Esophagus muscularis mucosa (tissue), 4 donors: ENCODE results near the gene PRELID2. TPM values are rescaled to one million over a fixed set of nuclear protein-coding genes. Genes with fewer than 3 reads are reported as not detected.

Source experiments
- DNase-seq: peaks from one replicate; pipeline ENCODE4 v3.0.0-alpha.2; 2017; ENCODE audit errors: extremely low spot score
- H3K27ac ChIP-seq, 4 donors: fragments of 200-600 bp; sonication (generic); replicated peaks in 1 of 4; 1 replicate in 3 of 4; 2 replicates in 1 of 4; pipeline ENCODE4 v1.5.1; 2016 to 2019; ENCODE audit warnings: mild to moderate bottlenecking in 1 of 4
- H3K27me3 ChIP-seq, 4 donors: fragments of 200-600 bp; sonication (generic); one replicate each; pipeline versions ENCODE4 v1.5.1 to v1.6.0; 2016 to 2019
- H3K36me3 ChIP-seq, 4 donors: fragments of 200-600 bp; sonication (generic); one replicate each; pipeline ENCODE4 v1.5.1; 2016 to 2019
- H3K4me1 ChIP-seq, 4 donors: fragments of 200-600 bp; sonication (generic); one replicate each; pipeline ENCODE4 v1.5.1; 2016 to 2019
- H3K4me3 ChIP-seq, 4 donors: fragments of 200-600 bp; sonication (generic); 1 replicate in 2 of 4; 2 replicates in 2 of 4; pipeline ENCODE4 v1.5.1; 2016 to 2019; ENCODE audit warnings: mild to moderate bottlenecking in 4 of 4, moderate library complexity in 1 of 4
- H3K9me3 ChIP-seq, 4 donors: fragments of 200-600 bp; sonication (generic); 1 replicate in 3 of 4; 2 replicates in 1 of 4; pipeline ENCODE4 v1.5.1; 2016 to 2019
- EP300 ChIP-seq: sonication (generic); formaldehyde crosslinking; IDR thresholded peaks from one replicate; pipeline ENCODE4 v1.6.1; 2017; ENCODE audit warnings: antibody characterized with exemption
- POLR2A ChIP-seq: fragments of 450-650 bp; IDR thresholded peaks from one replicate; pipeline ENCODE4 v1.6.1; 2017; ENCODE audit warnings: antibody characterized with exemption, moderate library complexity, mild to moderate bottlenecking, low read depth
- POLR2AphosphoS5 ChIP-seq, 2 donors: sonication (generic); formaldehyde crosslinking; IDR thresholded peaks; one replicate each; pipeline ENCODE4 v1.6.1; 2017; ENCODE audit warnings: antibody characterized with exemption in 2 of 2
- WGBS: methylation state at CpG from one replicate; pipeline ENCODE4 v1.1.5; 2018; 5-methylcytosine and 5-hydroxymethylcytosine counted together
- intact Hi-C: fragments of 100-400 bp; cut with DNase I; formaldehyde crosslinking; loops from one replicate; pipeline ENCODE4 v1.15.1; 2023
- total RNA-seq, 4 donors: library from RNA; depleted of rRNA; stranded (reverse); fragments of >200 nt; gene quantifications; one replicate each; pipeline versions ENCODE4 v1.1.0 to v1.2.1, GENCODE V29; 2016
- TF ChIP-seq, protein P1 (sequence below), 3 experiments: fragments of 200-600 bp in 2 of 3; fragments of 450-650 bp in 1 of 3; sonication (generic) in 2 of 3; IDR thresholded peaks; one replicate each; pipeline ENCODE4 v1.5.1; 2017 to 2019; ENCODE audit warnings: antibody characterized with exemption in 3 of 3, mild to moderate bottlenecking in 2 of 3, moderate library complexity in 1 of 3

The PRELID2 gene
- total RNA-seq, 4 donors from 2014 or later = 12.8 to 19.7 (median 15.3) TPM

GRCh38 chr5:145797336-145797735, 37.8 kb downstream of the PRELID2 start:
- H3K9me3 ChIP-seq = no peaks in the 10 kb centered on the region
- H3K27me3 ChIP-seq = no peaks in the 10 kb centered on the region
- no peak for DNase-seq
- no peaks in the 10 kb centered on the region for H3K4me1 ChIP-seq
- no peak for TF ChIP-seq POLR2AphosphoS5 (IDR thresholded peaks at IDR 0.05)
- 93% methylated on average over 1 of the region's 1 CpG for WGBS
- intact Hi-C loops = no loop called here
- H3K36me3 ChIP-seq = peaks cover 0 to 5% (median 1%) of the 10 kb centered on the region in 4 donors
- H3K4me3 ChIP-seq = no peak overlapping the region
- H3K27ac ChIP-seq = no peak overlapping the region

DNA sequence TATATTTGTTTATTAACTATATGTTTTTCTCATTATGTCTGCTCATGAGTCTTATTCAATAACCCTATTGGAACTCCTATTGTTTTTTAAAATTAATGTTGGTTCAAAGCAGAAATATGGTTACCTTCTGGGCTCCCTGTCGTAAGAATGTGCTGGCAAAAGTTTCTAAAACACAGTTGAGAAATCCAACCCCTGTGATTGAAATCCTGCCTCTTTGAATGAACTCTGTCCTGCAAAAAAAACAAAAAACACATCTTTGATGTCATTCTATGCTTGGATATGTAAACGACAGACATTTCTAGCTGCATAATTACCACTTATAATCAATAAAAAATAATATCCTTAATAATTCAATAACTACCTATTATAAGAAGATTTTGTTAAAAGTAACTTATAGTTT, 38.8 kb downstream of the PRELID2 start:
- Histone ChIP-seq H3K27ac (no peak overlapping the region), H3K4me3 (no peak overlapping the region), H3K4me1 (no peaks in the 10 kb centered on the region), H3K36me3 (peaks cover 0 to 5% (median 0%) of the 10 kb centered on the region in 4 donors), H3K9me3 (no peaks in the 10 kb centered on the region), H3K27me3 (no peaks in the 10 kb centered on the region)
- WGBS = 94% methylated on average over 2 of the region's 2 CpGs
- intact Hi-C loops = no loop called here
- TF ChIP-seq POLR2A (no peak), EP300 (no peak)
- no peak for DNase-seq

GRCh38 chr5:145793574-145793973, 41.6 kb downstream of the PRELID2 start:
- TF ChIP-seq EP300 (no peak), POLR2A (no peak), POLR2AphosphoS5 (IDR thresholded peaks at IDR 0.05) (no peak)
- TF ChIP-seq, protein P1, sequence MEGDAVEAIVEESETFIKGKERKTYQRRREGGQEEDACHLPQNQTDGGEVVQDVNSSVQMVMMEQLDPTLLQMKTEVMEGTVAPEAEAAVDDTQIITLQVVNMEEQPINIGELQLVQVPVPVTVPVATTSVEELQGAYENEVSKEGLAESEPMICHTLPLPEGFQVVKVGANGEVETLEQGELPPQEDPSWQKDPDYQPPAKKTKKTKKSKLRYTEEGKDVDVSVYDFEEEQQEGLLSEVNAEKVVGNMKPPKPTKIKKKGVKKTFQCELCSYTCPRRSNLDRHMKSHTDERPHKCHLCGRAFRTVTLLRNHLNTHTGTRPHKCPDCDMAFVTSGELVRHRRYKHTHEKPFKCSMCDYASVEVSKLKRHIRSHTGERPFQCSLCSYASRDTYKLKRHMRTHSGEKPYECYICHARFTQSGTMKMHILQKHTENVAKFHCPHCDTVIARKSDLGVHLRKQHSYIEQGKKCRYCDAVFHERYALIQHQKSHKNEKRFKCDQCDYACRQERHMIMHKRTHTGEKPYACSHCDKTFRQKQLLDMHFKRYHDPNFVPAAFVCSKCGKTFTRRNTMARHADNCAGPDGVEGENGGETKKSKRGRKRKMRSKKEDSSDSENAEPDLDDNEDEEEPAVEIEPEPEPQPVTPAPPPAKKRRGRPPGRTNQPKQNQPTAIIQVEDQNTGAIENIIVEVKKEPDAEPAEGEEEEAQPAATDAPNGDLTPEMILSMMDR (IDR thresholded peaks at IDR 0.05) = no peak
- no peak overlapping the region for H3K4me3 ChIP-seq
- no peaks in the 10 kb centered on the region for H3K4me1 ChIP-seq
- no peak overlapping the region for H3K27ac ChIP-seq
- intact Hi-C loops = no loop called here
- no peaks in the 10 kb centered on the region for H3K9me3 ChIP-seq
- WGBS = 70% methylated on average over 2 of the region's 2 CpGs
- DNase-seq = no peak
- peaks cover 0 to 5% (median 0%) of the 10 kb centered on the region in 4 donors for H3K36me3 ChIP-seq
- no peaks in the 10 kb centered on the region for H3K27me3 ChIP-seq

GRCh38 chr5:145792840-145793239, 42.3 kb downstream of the PRELID2 start:
- no peaks in the 10 kb centered on the region for H3K4me1 ChIP-seq
- TF ChIP-seq, protein P1 (IDR thresholded peaks at IDR 0.05) = no peak
- no peak for TF ChIP-seq POLR2AphosphoS5 (IDR thresholded peaks at IDR 0.05)
- no peak for TF ChIP-seq EP300
- TF ChIP-seq POLR2A = no peak
- no peaks in the 10 kb centered on the region for H3K9me3 ChIP-seq
- H3K27ac ChIP-seq = no peak overlapping the region
- no peaks in the 10 kb centered on the region for H3K27me3 ChIP-seq
- WGBS = 73% methylated on average over 3 of the region's 3 CpGs
- DNase-seq = no peak
- intact Hi-C loops = no loop called here
- no peak overlapping the region for H3K4me3 ChIP-seq
- H3K36me3 ChIP-seq = peaks cover 0 to 5% (median 0%) of the 10 kb centered on the region in 4 donors

DNA sequence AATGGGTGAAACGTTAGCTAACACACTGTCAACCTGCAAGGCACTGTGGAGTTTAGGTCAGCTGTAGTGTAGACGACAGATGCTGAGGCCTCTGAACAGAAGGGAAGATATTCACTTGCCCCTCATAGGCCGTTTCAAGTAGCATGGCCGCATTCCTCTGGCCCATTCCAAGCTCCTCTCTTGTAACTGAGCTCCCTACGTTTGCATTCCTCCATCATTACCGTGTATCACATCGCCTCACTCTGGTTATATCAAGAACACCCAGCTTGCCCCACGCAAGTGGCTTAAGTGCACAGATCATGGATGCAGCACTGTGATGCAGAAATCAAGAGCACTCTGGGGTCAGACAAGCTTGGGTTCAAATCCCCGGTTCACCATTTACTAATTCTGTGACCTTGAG, 43.3 kb downstream of the PRELID2 start:
- intact Hi-C loops = no loop called here
- 96% methylated on average over 9 of the region's 9 CpGs for WGBS
- TF ChIP-seq, protein P1 (IDR thresholded peaks at IDR 0.05) = no peak
- TF ChIP-seq POLR2AphosphoS5 (IDR thresholded peaks at IDR 0.05) (no peak), POLR2A (no peak), EP300 (no peak)

DNA sequence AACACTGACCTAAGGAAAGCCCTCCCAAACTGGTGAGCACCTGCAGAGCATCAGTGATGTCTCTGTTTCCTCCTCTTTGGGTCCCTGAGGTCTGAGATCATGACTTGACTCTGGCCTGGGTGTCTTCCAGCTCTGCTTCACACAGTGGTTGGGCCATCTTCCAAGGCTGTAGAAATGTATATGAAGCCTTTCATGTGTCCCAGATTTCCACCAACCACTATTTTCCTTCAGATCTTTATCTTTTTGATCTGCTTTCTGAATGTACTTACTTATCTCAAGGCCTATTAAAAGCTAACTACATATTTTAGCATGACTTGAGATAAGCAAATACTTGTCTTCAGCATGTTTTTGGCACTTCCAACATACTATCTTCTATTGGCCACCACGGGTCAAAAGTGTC, 47.1 kb downstream of the PRELID2 start:
- no peaks in the 10 kb centered on the region for H3K27me3 ChIP-seq
- no peak for TF ChIP-seq POLR2A
- no peak for TF ChIP-seq POLR2AphosphoS5 (IDR thresholded peaks at IDR 0.05)
- no peak for TF ChIP-seq EP300
- TF ChIP-seq, protein P1 (IDR thresholded peaks at IDR 0.05) = no peak
- no peak for DNase-seq
- no peaks in the 10 kb centered on the region for H3K4me1 ChIP-seq
- H3K9me3 ChIP-seq = no peaks in the 10 kb centered on the region
- whole genome bisulfite sequencing = 0% methylated on average over 1 of the region's 1 CpG
- no peak overlapping the region for H3K27ac ChIP-seq
- H3K36me3 ChIP-seq = peaks cover 0 to 8% (median 0%) of the 10 kb centered on the region in 4 donors
- intact Hi-C loops = no loop called here
- H3K4me3 ChIP-seq = no peak overlapping the region

More for the DNA sequence above, 43.3 kb downstream of the PRELID2 start:
- H3K36me3 ChIP-seq = peaks cover 0 to 5% (median 0%) of the 10 kb centered on the region in 4 donors
- H3K4me1 ChIP-seq = no peaks in the 10 kb centered on the region
- H3K27ac ChIP-seq = no peak overlapping the region
- no peaks in the 10 kb centered on the region for H3K27me3 ChIP-seq
- no peak overlapping the region for H3K4me3 ChIP-seq
- H3K9me3 ChIP-seq = no peaks in the 10 kb centered on the region
- DNase-seq = no peak
